ENCODE results near the gene SAMD4A.

Gene SAMD4A

DNA sequence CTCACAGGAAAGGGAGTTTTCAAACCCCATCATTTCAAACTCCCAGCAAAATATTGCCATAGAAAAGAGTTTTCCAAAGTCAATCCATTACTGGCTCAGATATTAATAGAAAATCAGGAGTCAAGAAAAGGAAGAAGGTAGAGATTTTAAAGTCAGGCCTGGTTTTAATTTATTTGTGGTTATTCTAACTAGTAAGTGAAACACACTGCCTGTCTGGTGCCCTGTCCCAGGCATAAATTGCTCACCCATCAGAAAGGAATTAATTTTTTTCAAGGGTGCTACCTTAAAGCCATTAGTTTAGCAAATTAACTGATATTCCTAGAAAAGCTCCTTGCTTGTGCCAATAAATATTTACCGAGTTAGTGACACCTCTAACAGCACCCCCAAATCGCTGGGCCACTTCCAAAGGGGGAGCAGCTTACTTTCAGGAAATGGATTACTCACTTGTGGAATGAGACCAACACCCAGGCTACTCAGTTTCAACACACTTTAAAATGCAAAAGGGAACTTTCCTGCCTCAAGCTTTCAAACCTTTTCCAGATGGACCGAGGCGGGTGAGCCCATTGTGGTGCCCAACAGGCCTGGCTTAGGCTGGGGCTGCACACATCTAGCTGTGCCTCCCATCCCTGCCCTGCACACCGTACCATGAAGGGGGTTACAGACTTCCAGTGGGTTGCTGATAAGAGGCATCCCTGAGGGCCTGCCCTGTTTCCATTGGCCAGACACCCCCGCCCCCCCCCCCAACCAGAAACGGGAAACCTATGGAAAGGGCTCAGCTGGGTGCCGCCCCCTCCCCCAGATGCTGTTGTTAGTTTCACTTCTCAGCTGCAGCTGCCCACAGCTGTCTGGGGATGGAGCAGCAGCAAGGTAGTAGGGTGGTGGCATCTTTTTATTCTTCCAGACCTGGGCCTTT, 117.2 kb downstream of the SAMD4A start:
- peak; percentile 53 for DNase-seq (ENCODE audit: low read depth)
- H3K4me3 ChIP-seq (ENCODE audit: low read depth, low read length), result no peak overlapping the region
- TF ChIP-seq, protein P1, sequence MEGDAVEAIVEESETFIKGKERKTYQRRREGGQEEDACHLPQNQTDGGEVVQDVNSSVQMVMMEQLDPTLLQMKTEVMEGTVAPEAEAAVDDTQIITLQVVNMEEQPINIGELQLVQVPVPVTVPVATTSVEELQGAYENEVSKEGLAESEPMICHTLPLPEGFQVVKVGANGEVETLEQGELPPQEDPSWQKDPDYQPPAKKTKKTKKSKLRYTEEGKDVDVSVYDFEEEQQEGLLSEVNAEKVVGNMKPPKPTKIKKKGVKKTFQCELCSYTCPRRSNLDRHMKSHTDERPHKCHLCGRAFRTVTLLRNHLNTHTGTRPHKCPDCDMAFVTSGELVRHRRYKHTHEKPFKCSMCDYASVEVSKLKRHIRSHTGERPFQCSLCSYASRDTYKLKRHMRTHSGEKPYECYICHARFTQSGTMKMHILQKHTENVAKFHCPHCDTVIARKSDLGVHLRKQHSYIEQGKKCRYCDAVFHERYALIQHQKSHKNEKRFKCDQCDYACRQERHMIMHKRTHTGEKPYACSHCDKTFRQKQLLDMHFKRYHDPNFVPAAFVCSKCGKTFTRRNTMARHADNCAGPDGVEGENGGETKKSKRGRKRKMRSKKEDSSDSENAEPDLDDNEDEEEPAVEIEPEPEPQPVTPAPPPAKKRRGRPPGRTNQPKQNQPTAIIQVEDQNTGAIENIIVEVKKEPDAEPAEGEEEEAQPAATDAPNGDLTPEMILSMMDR (IDR thresholded peaks at IDR 0.05; ENCODE audit: low read depth, low read length, missing control alignments), result no peak
- in situ Hi-C loops (cut with HindIII; ENCODE audit: low sequenced_read_pairs), result loop anchor here (10.0 kb wide), 1 partner anchor 111 kb away; no protein-coding TSS in a partner anchor

DNA sequence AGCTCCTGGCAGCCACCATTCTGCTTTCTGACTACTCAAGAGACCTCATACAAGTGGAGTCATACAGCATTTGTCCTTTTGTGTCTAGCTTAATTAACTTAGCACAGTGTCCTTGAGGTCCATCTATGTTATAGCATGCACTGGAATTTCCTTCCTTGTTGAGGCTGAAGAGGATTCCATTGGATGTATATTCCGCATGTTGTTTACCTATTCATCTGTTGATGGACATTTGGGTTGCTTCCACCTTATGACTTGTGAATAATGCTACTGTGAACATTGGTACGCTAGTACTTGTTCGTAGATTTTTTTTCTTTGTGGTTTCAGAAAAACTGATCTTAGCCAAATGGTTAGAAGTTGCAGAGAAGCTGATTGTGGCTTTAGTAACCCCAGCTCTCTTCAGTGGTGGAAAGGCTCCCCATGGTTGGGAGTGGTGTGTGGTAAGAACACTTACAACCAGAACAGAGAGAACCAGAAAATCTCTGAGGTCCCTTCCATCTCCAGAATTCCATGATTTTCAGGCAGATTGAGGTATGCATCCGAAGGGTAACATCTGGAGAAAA, 118.4 kb downstream of the SAMD4A start:
- peak; percentile 67 for DNase-seq (ENCODE audit: low read depth)
- TF ChIP-seq, protein P1 (IDR thresholded peaks at IDR 0.05; ENCODE audit: low read depth, low read length, missing control alignments), result no peak
- in situ Hi-C loops (cut with HindIII; ENCODE audit: low sequenced_read_pairs), result loop anchor here (10.0 kb wide), 1 partner anchor 109 kb away; no protein-coding TSS in a partner anchor
- no peak overlapping the region for H3K4me3 ChIP-seq (ENCODE audit: low read depth, low read length)

DNA sequence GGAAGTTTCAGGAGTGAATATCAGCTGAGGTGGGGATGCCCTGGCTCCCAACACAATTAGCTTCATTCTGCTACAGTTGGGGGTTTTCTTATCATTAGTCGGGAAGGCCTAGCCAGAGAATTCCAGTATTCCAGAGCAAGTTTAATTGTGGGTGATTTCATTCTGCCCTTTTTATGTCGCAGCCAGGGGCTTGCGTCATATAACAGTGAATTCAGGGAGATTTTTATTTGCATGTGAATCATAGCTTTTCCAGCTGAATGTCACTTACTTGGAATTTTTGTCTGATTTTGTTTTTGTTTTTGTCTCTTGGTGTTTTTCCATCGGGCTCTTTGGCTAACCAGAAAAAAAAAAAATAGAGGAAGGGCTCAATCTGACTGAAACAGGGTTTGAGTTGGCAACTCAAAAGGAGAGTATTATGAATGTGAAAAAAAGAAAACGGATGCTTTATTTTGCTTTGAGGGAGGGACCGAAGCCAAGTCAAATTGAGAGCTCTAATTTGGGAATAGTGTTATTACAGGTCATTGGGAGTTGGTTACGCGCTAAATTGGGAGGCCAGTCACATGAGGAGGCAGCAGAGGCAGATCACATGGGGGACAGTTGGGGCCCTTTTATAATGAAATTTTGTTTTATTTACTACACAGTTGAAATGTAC, 119.4 kb downstream of the SAMD4A start:
- no peak overlapping the region for H3K4me3 ChIP-seq (ENCODE audit: low read depth, low read length)
- in situ Hi-C loops (cut with HindIII; ENCODE audit: low sequenced_read_pairs), result loop anchor here (10.0 kb wide), 1 partner anchor 108 kb away; no protein-coding TSS in a partner anchor
- peak; percentile 72 for DNase-seq (ENCODE audit: low read depth)
- TF ChIP-seq, protein P1 (IDR thresholded peaks at IDR 0.05; ENCODE audit: low read depth, low read length, missing control alignments), result no peak

DNA sequence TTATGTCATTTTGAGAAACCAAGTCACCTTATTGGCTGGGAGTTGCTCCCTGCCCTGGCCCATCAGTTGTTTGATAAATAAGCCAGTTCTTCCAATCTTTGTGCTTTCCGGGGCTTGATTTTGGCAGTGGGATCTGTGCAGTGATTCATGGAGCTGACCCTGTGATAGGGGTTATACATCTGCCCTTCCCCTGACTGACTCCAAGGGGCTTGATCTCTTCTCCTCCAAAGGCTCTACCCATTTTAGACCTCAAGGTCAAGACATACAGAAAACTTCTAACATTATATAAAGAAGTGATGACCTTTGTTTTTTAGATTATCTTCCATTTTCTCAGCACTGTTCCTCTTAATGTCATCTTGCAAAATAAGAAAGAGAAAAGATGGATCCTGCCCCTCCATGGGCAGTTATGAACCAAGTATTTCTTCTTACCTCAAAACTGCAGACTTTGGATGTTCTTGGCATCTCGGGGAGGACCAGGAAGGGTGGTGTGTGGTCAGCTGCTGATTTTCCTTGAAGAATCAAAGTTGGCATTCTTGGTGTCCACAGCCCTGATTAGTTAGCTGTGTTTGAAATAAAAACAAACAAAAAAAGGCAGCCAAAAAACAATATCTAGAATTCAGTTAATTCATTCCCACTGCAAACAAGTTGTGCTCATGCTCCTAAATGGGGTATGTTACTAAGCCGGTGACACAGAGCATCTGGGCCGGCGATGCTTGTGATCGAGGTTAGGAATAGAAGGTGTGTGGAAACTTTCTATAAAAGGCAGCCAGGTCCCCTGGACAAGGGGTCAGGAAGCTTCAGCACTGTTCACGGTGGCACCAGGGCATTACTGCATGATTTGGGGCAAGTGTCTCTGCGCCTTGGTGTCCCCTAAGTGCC, 120.2 kb downstream of the SAMD4A start:
- no peak for DNase-seq (ENCODE audit: low read depth)
- in situ Hi-C loops (cut with HindIII; ENCODE audit: low sequenced_read_pairs), result loop anchor here (10.0 kb wide), 1 partner anchor 108 kb away; no protein-coding TSS in a partner anchor
- no peak overlapping the region for H3K4me3 ChIP-seq (ENCODE audit: low read depth, low read length)
- TF ChIP-seq, protein P1 (IDR thresholded peaks at IDR 0.05; ENCODE audit: low read depth, low read length, missing control alignments), result no peak

DNA sequence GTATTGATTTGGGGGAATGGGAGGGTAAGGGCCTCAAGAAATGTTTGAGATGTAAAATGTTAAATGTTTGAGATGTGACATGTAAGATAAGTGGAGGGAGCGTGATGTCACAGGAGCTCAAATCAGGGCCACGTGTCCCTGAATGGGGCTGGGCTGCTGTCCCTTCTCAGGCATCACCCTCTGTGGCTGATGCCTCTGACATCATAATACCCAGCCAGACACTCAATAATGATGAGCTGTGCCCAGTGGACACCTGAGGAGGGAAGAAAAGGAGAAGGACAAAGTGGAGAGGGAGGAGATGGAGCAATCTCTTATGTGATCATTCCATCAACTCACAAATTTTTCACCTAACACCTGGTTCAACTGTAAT, 120.8 kb downstream of the SAMD4A start:
- no peak overlapping the region for H3K4me3 ChIP-seq (ENCODE audit: low read depth, low read length)
- TF ChIP-seq, protein P1 (IDR thresholded peaks at IDR 0.05; ENCODE audit: low read depth, low read length, missing control alignments), result no peak
- in situ Hi-C loops (cut with HindIII; ENCODE audit: low sequenced_read_pairs), result loop anchor here (10.0 kb wide), 1 partner anchor 107 kb away; no protein-coding TSS in a partner anchor
- DNase-seq (ENCODE audit: low read depth), result no peak
